ENCODE data around the gene ZNF274. TPM values are rescaled to one million over a fixed set of nuclear protein-coding genes. Genes with fewer than 3 reads are reported as not detected.

ZNF274 gene
- total and polyA plus RNA-seq, 5 donors from 2014 or later, result 31.8 to 45.1 (median 34.7) TPM

GRCh38 chr19:58154679-58155648 is 27.9 kb upstream of the ZNF274 start:
- H3K4me3 Mint-ChIP-seq, result peak overlapping the region; percentile 78 to 90 (median 87)
- DNase-seq, result peak; percentile 91 to 96 (median 94)
- peaks cover 19% of the 10 kb centered on the region for H3K4me1 ChIP-seq (ENCODE audit: control insufficient read depth, insufficient read depth, low read length, poor library complexity, severe bottlenecking)
- H3K9me3 Mint-ChIP-seq, result peaks cover 0 to 13% (median 0%) of the 10 kb centered on the region in 7 donors
- H3K27me3 ChIP-seq (ENCODE audit: control insufficient read depth, insufficient read depth, low read length), result no peaks in the 10 kb centered on the region
- H3K27ac Mint-ChIP-seq, result peak overlapping the region; percentile 29 to 97 (median 84)
- H3K27ac ChIP-seq (ENCODE audit: insufficient read depth, low read length, poor library complexity, severe bottlenecking), result peak overlapping the region; percentile 71
- peaks cover 7 to 30% (median 9%) of the 10 kb centered on the region in 4 donors for H3K4me1 Mint-ChIP-seq
- no peaks in the 10 kb centered on the region for H3K27me3 Mint-ChIP-seq
- H3K36me3 ChIP-seq (ENCODE audit: control insufficient read depth, insufficient read depth, low read length), result no peaks in the 10 kb centered on the region
- peak; percentile 92 to 96 for ATAC-seq (ENCODE audit: low read depth in 2 of 2)
- H3K9me3 ChIP-seq (ENCODE audit: control insufficient read depth in 2 of 2, low read length in 2 of 2), result peaks cover under 1 to 6% of the 10 kb centered on the region in 2 experiments
- no peaks in the 10 kb centered on the region for H3K36me3 Mint-ChIP-seq
- peak overlapping the region; percentile 62 for H3K4me3 ChIP-seq (ENCODE audit: low read depth, low read length)

- H3K4me3 Mint-ChIP-seq, result no peak overlapping the region
- Histone ChIP-seq H3K27ac (ENCODE audit: insufficient read depth, low read length, poor library complexity, severe bottlenecking) (no peak overlapping the region), H3K4me3 (ENCODE audit: low read depth, low read length) (no peak overlapping the region), H3K4me1 (ENCODE audit: control insufficient read depth, insufficient read depth, low read length, poor library complexity, severe bottlenecking) (peaks cover 14% of the 10 kb centered on the region), H3K36me3 (ENCODE audit: control insufficient read depth, insufficient read depth, low read length) (no peaks in the 10 kb centered on the region), H3K27me3 (ENCODE audit: control insufficient read depth, insufficient read depth, low read length) (no peaks in the 10 kb centered on the region), H3K9me3 (ENCODE audit: control insufficient read depth in 2 of 2, low read length in 2 of 2) (peaks cover 11 to 12% of the 10 kb centered on the region in 2 experiments)
- no peak overlapping the region for H3K27ac Mint-ChIP-seq
- peaks cover 0 to 18% (median 5%) of the 10 kb centered on the region in 4 donors for H3K4me1 Mint-ChIP-seq
- ATAC-seq (ENCODE audit: low read depth in 2 of 2) (no peak), DNase-seq (no peak)
- H3K9me3 Mint-ChIP-seq, result peaks cover 0 to 14% (median 4%) of the 10 kb centered on the region in 7 donors
- H3K27me3 Mint-ChIP-seq, result no peaks in the 10 kb centered on the region
- no peaks in the 10 kb centered on the region for H3K36me3 Mint-ChIP-seq
Measured at GRCh38 chr19:58157045-58157728, 25.7 kb upstream of the ZNF274 start.

- no peak overlapping the region for H3K27ac ChIP-seq (ENCODE audit: insufficient read depth, low read length, poor library complexity, severe bottlenecking)
- H3K4me1 Mint-ChIP-seq, result no peaks in the 10 kb centered on the region
- no peaks in the 10 kb centered on the region for H3K4me1 ChIP-seq (ENCODE audit: control insufficient read depth, insufficient read depth, low read length, poor library complexity, severe bottlenecking)
- no peak overlapping the region for H3K4me3 Mint-ChIP-seq
- no peak overlapping the region for H3K27ac Mint-ChIP-seq
- ATAC-seq (ENCODE audit: low read depth in 2 of 2) (no peak), DNase-seq (no peak)
- no peak overlapping the region for H3K4me3 ChIP-seq (ENCODE audit: low read depth, low read length)
- no peaks in the 10 kb centered on the region for H3K36me3 ChIP-seq (ENCODE audit: control insufficient read depth, insufficient read depth, low read length)
- peaks cover 5 to 75% (median 26%) of the 10 kb centered on the region in 7 donors for H3K9me3 Mint-ChIP-seq
- H3K27me3 Mint-ChIP-seq, result no peaks in the 10 kb centered on the region
- peaks cover 5% of the 10 kb centered on the region for H3K36me3 Mint-ChIP-seq
- H3K27me3 ChIP-seq (ENCODE audit: control insufficient read depth, insufficient read depth, low read length), result no peaks in the 10 kb centered on the region
- peaks cover 57 to 82% of the 10 kb centered on the region in 2 experiments for H3K9me3 ChIP-seq (ENCODE audit: control insufficient read depth in 2 of 2, low read length in 2 of 2)
Measured at GRCh38 chr19:58166268-58166667, 16.6 kb upstream of the ZNF274 start.

GRCh38 chr19:58166708-58167280 is 16.1 kb upstream of the ZNF274 start:
- Mint-ChIP-seq H3K27ac (no peak overlapping the region), H3K4me3 (no peak overlapping the region), H3K36me3 (peaks cover 5% of the 10 kb centered on the region), H3K4me1 (no peaks in the 10 kb centered on the region), H3K9me3 (peaks cover 5 to 73% (median 25%) of the 10 kb centered on the region in 7 donors), H3K27me3 (no peaks in the 10 kb centered on the region)
- no peak overlapping the region for H3K4me3 ChIP-seq (ENCODE audit: low read depth, low read length)
- ATAC-seq (ENCODE audit: low read depth in 2 of 2) (no peak), DNase-seq (no peak)
- no peaks in the 10 kb centered on the region for H3K27me3 ChIP-seq (ENCODE audit: control insufficient read depth, insufficient read depth, low read length)
- no peak overlapping the region for H3K27ac ChIP-seq (ENCODE audit: insufficient read depth, low read length, poor library complexity, severe bottlenecking)
- H3K4me1 ChIP-seq (ENCODE audit: control insufficient read depth, insufficient read depth, low read length, poor library complexity, severe bottlenecking), result no peaks in the 10 kb centered on the region
- peaks cover 54 to 84% of the 10 kb centered on the region in 2 experiments for H3K9me3 ChIP-seq (ENCODE audit: control insufficient read depth in 2 of 2, low read length in 2 of 2)
- no peaks in the 10 kb centered on the region for H3K36me3 ChIP-seq (ENCODE audit: control insufficient read depth, insufficient read depth, low read length)

- H3K27ac ChIP-seq (ENCODE audit: insufficient read depth, low read length, poor library complexity, severe bottlenecking), result no peak overlapping the region
- H3K27me3 ChIP-seq (ENCODE audit: control insufficient read depth, insufficient read depth, low read length), result no peaks in the 10 kb centered on the region
- no peak overlapping the region for H3K4me3 ChIP-seq (ENCODE audit: low read depth, low read length)
- no peak overlapping the region for H3K4me3 Mint-ChIP-seq
- ATAC-seq (ENCODE audit: low read depth in 2 of 2) (no peak), DNase-seq (no peak)
- H3K27me3 Mint-ChIP-seq, result no peaks in the 10 kb centered on the region
- H3K36me3 ChIP-seq (ENCODE audit: control insufficient read depth, insufficient read depth, low read length), result no peaks in the 10 kb centered on the region
- no peaks in the 10 kb centered on the region for H3K36me3 Mint-ChIP-seq
- no peaks in the 10 kb centered on the region for H3K4me1 Mint-ChIP-seq
- peaks cover 49 to 81% of the 10 kb centered on the region in 2 experiments for H3K9me3 ChIP-seq (ENCODE audit: control insufficient read depth in 2 of 2, low read length in 2 of 2)
- no peak overlapping the region for H3K27ac Mint-ChIP-seq
- H3K4me1 ChIP-seq (ENCODE audit: control insufficient read depth, insufficient read depth, low read length, poor library complexity, severe bottlenecking), result no peaks in the 10 kb centered on the region
- peaks cover 0 to 67% (median 19%) of the 10 kb centered on the region in 7 donors for H3K9me3 Mint-ChIP-seq
Measured at GRCh38 chr19:58170860-58171259, 12.0 kb upstream of the ZNF274 start.

- Histone ChIP-seq H3K27me3 (ENCODE audit: control insufficient read depth, insufficient read depth, low read length) (no peaks in the 10 kb centered on the region), H3K4me3 (ENCODE audit: low read depth, low read length) (peak overlapping the region; percentile 61), H3K9me3 (ENCODE audit: control insufficient read depth in 2 of 2, low read length in 2 of 2) (peaks cover 44 to 88% of the 10 kb centered on the region in 2 experiments), H3K36me3 (ENCODE audit: control insufficient read depth, insufficient read depth, low read length) (peaks cover 23% of the 10 kb centered on the region), H3K27ac (ENCODE audit: insufficient read depth, low read length, poor library complexity, severe bottlenecking) (peak overlapping the region; percentile 100), H3K4me1 (ENCODE audit: control insufficient read depth, insufficient read depth, low read length, poor library complexity, severe bottlenecking) (peaks cover 10% of the 10 kb centered on the region)
- Mint-ChIP-seq H3K4me3 (peak overlapping the region; percentile 87 to 96 (median 92)), H3K27ac (peak overlapping the region; percentile 99 to 100 (median 99)), H3K36me3 (peaks cover 24% of the 10 kb centered on the region), H3K4me1 (peaks cover 0 to 29% (median 2%) of the 10 kb centered on the region in 4 donors), H3K27me3 (no peaks in the 10 kb centered on the region), H3K9me3 (peaks cover 0 to 71% (median 24%) of the 10 kb centered on the region in 7 donors)
- ATAC-seq (ENCODE audit: low read depth in 2 of 2), result no peak
- peak; percentile 25 to 74 (median 56) for DNase-seq
Measured at GRCh38 chr19:58181902-58182576, 822 bp upstream of the ZNF274 start.

GRCh38 chr19:58182577-58182988 is 278 bp upstream of the ZNF274 start:
- peak overlapping the region; percentile 100 for H3K27ac ChIP-seq (ENCODE audit: insufficient read depth, low read length, poor library complexity, severe bottlenecking)
- Mint-ChIP-seq H3K9me3 (peaks cover 0 to 71% (median 19%) of the 10 kb centered on the region in 7 donors), H3K4me3 (peak overlapping the region; percentile 87 to 96 (median 92)), H3K4me1 (peaks cover 0 to 29% (median 2%) of the 10 kb centered on the region in 4 donors), H3K36me3 (peaks cover 26% of the 10 kb centered on the region), H3K27ac (peak overlapping the region; percentile 99 to 100 (median 99)), H3K27me3 (no peaks in the 10 kb centered on the region)
- peaks cover 10% of the 10 kb centered on the region for H3K4me1 ChIP-seq (ENCODE audit: control insufficient read depth, insufficient read depth, low read length, poor library complexity, severe bottlenecking)
- peaks cover 28% of the 10 kb centered on the region for H3K36me3 ChIP-seq (ENCODE audit: control insufficient read depth, insufficient read depth, low read length)
- peak; percentile 71 to 73 for ATAC-seq (ENCODE audit: low read depth in 2 of 2)
- no peaks in the 10 kb centered on the region for H3K27me3 ChIP-seq (ENCODE audit: control insufficient read depth, insufficient read depth, low read length)
- DNase-seq, result peak in 1 of 3 donors; percentile 78
- peaks cover 44 to 88% of the 10 kb centered on the region in 2 experiments for H3K9me3 ChIP-seq (ENCODE audit: control insufficient read depth in 2 of 2, low read length in 2 of 2)
- H3K4me3 ChIP-seq (ENCODE audit: low read depth, low read length), result peak overlapping the region; percentile 61

All from CD4-positive, CD25-positive, alpha-beta regulatory T cell (primary cell).